HepG2 (cell line): Measurements from ENCODE around the gene LRP1-AS. TPM values are rescaled to one million over a fixed set of nuclear protein-coding genes. Genes with fewer than 3 reads are reported as not detected.

Experiments used
- ATAC-seq: fragments of 200-7000 bp; cut with Tn5 transposase; 3 replicates; pipeline ENCODE4 v1.9.1; 2020; ENCODE audit warnings: mild to moderate bottlenecking, moderate library complexity
- BruUV-seq: library from RNA; stranded (reverse); fragments of 400-500 nt; replicated peaks from 2 replicates; lab custom pipeline; 2021; lab: Mats Ljungman, UMichigan
- CTCF ChIA-PET: fragments of 300-600 bp; formaldehyde crosslinking; extraction: SDS; loops from one replicate; lab custom pipeline; 2021; ENCODE audit warnings: low total read pairs, inconsistent platforms, low intra/inter-chr PET ratio; lab: Yijun Ruan, JAX
- POLR2A ChIA-PET: fragments of 350-600 bp; sonication (Branson Sonifier 250); formaldehyde crosslinking; loops from one replicate; lab custom pipeline; 2020; ENCODE audit warnings: antibody characterized with exemption, inconsistent platforms; lab: Yijun Ruan, JAX
- DNase-seq: peaks from one replicate; pipeline ENCODE4 v3.0.0-alpha.2; 2015; ENCODE audit warnings: low spot score
- FAIRE-seq: peaks from 3 replicates; lab custom pipeline; 2011; peaks lifted over from hg19 to GRCh38; lab: Jason Lieb, UNC
- H2AFZ ChIP-seq: one replicate; pipeline ENCODE4 v1.6.1; 2011; ENCODE audit warnings: low read length, inconsistent platforms
- H3K27ac ChIP-seq: fragments of 300-600 bp; 3 replicates; pipeline ENCODE4 v1.8.0; 2011; ENCODE audit warnings: mixed run types, mild to moderate bottlenecking, mixed read lengths, low read length, inconsistent platforms; ENCODE audit not compliant: insufficient read depth; ENCODE audit errors: extremely low read length
- H3K27me3 ChIP-seq, 2 experiments: fragments of 200-600 bp in 1 of 2; 2 replicates in 1 of 2; 3 replicates in 1 of 2; pipeline versions ENCODE4 v1.6.0 to v1.8.0; 2011; ENCODE audit warnings: low read length in 2 of 2, mild to moderate bottlenecking in 2 of 2, moderate library complexity in 2 of 2, inconsistent platforms in 1 of 2; ENCODE audit not compliant: insufficient read depth in 2 of 2, control insufficient read depth in 1 of 2
- H3K36me3 ChIP-seq, 2 experiments: fragments of 200-600 bp in 1 of 2; replicated peaks in 1 of 2; 2 replicates in 1 of 2; 3 replicates in 1 of 2; pipeline versions ENCODE4 v1.5.1 to v1.8.0; 2011; ENCODE audit warnings: low read length in 2 of 2, inconsistent platforms in 1 of 2; ENCODE audit not compliant: insufficient read depth in 2 of 2, control insufficient read depth in 1 of 2
- H3K4me1 ChIP-seq: 2 replicates; pipeline ENCODE4 v1.5.1; 2012; ENCODE audit warnings: low read length, inconsistent platforms; ENCODE audit not compliant: insufficient read depth
- H3K4me2 ChIP-seq: 2 replicates; pipeline ENCODE4 v1.6.0; 2011; ENCODE audit warnings: low read depth, low read length, inconsistent platforms
- H3K4me3 ChIP-seq, 3 experiments: fragments of 200-600 bp in 1 of 3; sonication (generic), shearing (Covaris generic) in 1 of 3; replicated peaks in 1 of 3; 2 replicates each; pipeline ENCODE4 v1.5.1; 2011 to 2016; ENCODE audit warnings: low read length in 3 of 3, inconsistent platforms in 2 of 3, low read depth in 2 of 3, mild to moderate bottlenecking in 2 of 3, control low read depth in 1 of 3, mixed read lengths in 1 of 3; ENCODE audit not compliant: insufficient read depth in 1 of 3
- H3K79me2 ChIP-seq: one replicate; pipeline ENCODE4 v1.6.1; 2011; ENCODE audit warnings: low read length, inconsistent platforms; ENCODE audit not compliant: insufficient read depth
- H3K9ac ChIP-seq: 2 replicates; pipeline ENCODE4 v1.6.0; 2011; ENCODE audit warnings: mild to moderate bottlenecking, low read depth, low read length, inconsistent platforms; ENCODE audit not compliant: insufficient read depth
- H3K9me3 ChIP-seq: 2 replicates; pipeline ENCODE4 v1.5.1; 2012; ENCODE audit warnings: mild to moderate bottlenecking, low read length
- H4K20me1 ChIP-seq: 2 replicates; pipeline ENCODE4 v1.6.0; 2011; ENCODE audit warnings: inconsistent platforms, mild to moderate bottlenecking, low read length, moderate library complexity; ENCODE audit not compliant: insufficient read depth
- HNF4G ChIP-seq, 2 experiments: sonication (generic) in 1 of 2; formaldehyde crosslinking in 1 of 2; IDR thresholded peaks; 2 replicates each; pipeline versions ENCODE4 v1.4.0 to v1.6.1; 2011 to 2020; ENCODE audit warnings: borderline replicate concordance in 2 of 2, low read depth in 2 of 2, mild to moderate bottlenecking in 2 of 2, low read length in 1 of 2, missing genetic modification reagents in 1 of 2, moderate library complexity in 1 of 2
- HNRNPLL ChIP-seq: fragments of 200-400 bp; formaldehyde crosslinking; IDR thresholded peaks from 2 replicates; pipeline ENCODE4 v1.6.1; 2017; ENCODE audit warnings: mild to moderate bottlenecking, low read depth, low read length; ENCODE audit not compliant: poor library complexity, severe bottlenecking
- IRX3 ChIP-seq: sonication (generic); formaldehyde crosslinking; IDR thresholded peaks from 2 replicates; pipeline ENCODE4 v1.8.1; 2023; ENCODE audit warnings: mild to moderate bottlenecking, low read depth, missing genetic modification reagents, borderline replicate concordance
- PAX8 ChIP-seq: sonication (generic); formaldehyde crosslinking; IDR thresholded peaks from 2 replicates; pipeline ENCODE4 v1.8.0; 2022; ENCODE audit warnings: mild to moderate bottlenecking, missing genetic modification reagents, borderline replicate concordance
- SOX5 ChIP-seq: IDR thresholded peaks from 2 replicates; pipeline ENCODE4 v1.6.1; 2016; ENCODE audit warnings: borderline replicate concordance
- STAG1 ChIP-seq: sonication (generic); formaldehyde crosslinking; IDR thresholded peaks from 2 replicates; pipeline ENCODE4 v1.4.0; 2020; ENCODE audit warnings: missing genetic modification reagents
- ZMYM4 ChIP-seq: sonication (generic); formaldehyde crosslinking; IDR thresholded peaks from 2 replicates; pipeline ENCODE4 v1.8.1; 2023; ENCODE audit warnings: mild to moderate bottlenecking, missing genetic modification reagents
- ZNF260 ChIP-seq: sonication (generic); formaldehyde crosslinking; IDR thresholded peaks from 2 replicates; pipeline ENCODE4 v1.4.0; 2020; ENCODE audit warnings: missing genetic modification reagents, low read depth, mild to moderate bottlenecking, borderline replicate concordance
- ZNF335 ChIP-seq: sonication (generic); formaldehyde crosslinking; IDR thresholded peaks from 2 replicates; pipeline ENCODE4 v1.4.0; 2020; ENCODE audit warnings: missing genetic modification reagents
- ZNF710 ChIP-seq: sonication (generic); formaldehyde crosslinking; IDR thresholded peaks from 2 replicates; pipeline ENCODE4 v1.5.0; 2020; ENCODE audit warnings: mild to moderate bottlenecking, missing genetic modification reagents, borderline replicate concordance
- ZNF788 ChIP-seq: sonication (generic); formaldehyde crosslinking; IDR thresholded peaks from 2 replicates; pipeline ENCODE4 v1.5.0; 2020; ENCODE audit warnings: mild to moderate bottlenecking, missing genetic modification reagents, borderline replicate concordance
- ZNF883 ChIP-seq: sonication (generic); formaldehyde crosslinking; IDR thresholded peaks from 2 replicates; pipeline ENCODE4 v1.5.1; 2020; ENCODE audit warnings: mild to moderate bottlenecking, missing genetic modification reagents; ENCODE audit errors: not compliant biosample characterization
- ZNF891 ChIP-seq: sonication (generic); formaldehyde crosslinking; IDR thresholded peaks from 2 replicates; pipeline ENCODE4 v1.5.0; 2020; ENCODE audit warnings: mild to moderate bottlenecking, missing genetic modification reagents
- WGBS: methylation state at CpG from one replicate; pipeline ENCODE4 v1.1.6; 2017; ENCODE audit warnings: low lambda C conversion rate; 5-methylcytosine and 5-hydroxymethylcytosine counted together
- in situ Hi-C: cut with HindIII; loops from 2 replicates; pipeline ENCODE4 v1.10.0; 2017; ENCODE audit warnings: low pct_unique_long_range_greater_than_20kb; ENCODE audit not compliant: extremely low pct_ligation_motif_present
- intact Hi-C: fragments of 100-400 bp; cut with micrococcal nuclease; formaldehyde crosslinking; loops from one replicate; pipeline ENCODE4 v1.10.0; 2022; ENCODE audit not compliant: unreplicated experiment
- polyA plus RNA-seq, 8 experiments: library from polyadenylated mRNA; depleted of rRNA in 3 of 8; stranded (reverse) in 7 of 8; unstranded in 1 of 8; fragments of >200 nt; fragmentation: Illumina TruSeq in 4 of 8; extraction: Trizol in 4 of 8; gene quantifications; 2 replicates each; pipeline versions ENCODE4 v1.2.1 to v1.2.3, GENCODE V29; 2011 to 2016; ENCODE audit warnings: low read depth in 4 of 8, missing spikeins in 1 of 8, mixed read lengths in 1 of 8; ENCODE audit not compliant: insufficient read depth in 1 of 8
- total RNA-seq, 5 experiments: library from RNA; depleted of rRNA; stranded (reverse); fragments of >200 nt; fragmentation: Illumina TruSeq; extraction: Trizol; gene quantifications; 2 replicates each; pipeline ENCODE4 v1.2.3, GENCODE V29; 2016; ENCODE audit warnings: low read depth in 1 of 5
- TF ChIP-seq, protein P1 (sequence below): sonication (generic); formaldehyde crosslinking; IDR thresholded peaks from 2 replicates; pipeline ENCODE4 v1.8.0; 2022; ENCODE audit warnings: mild to moderate bottlenecking, missing genetic modification reagents; ENCODE audit not compliant: insufficient replicate concordance
- TF ChIP-seq, protein P2 (sequence below): sonication (generic); formaldehyde crosslinking; IDR thresholded peaks from 2 replicates; pipeline ENCODE4 v1.4.0; 2020; ENCODE audit warnings: low read depth, mild to moderate bottlenecking, missing genetic modification reagents
- TF ChIP-seq, protein P3 (sequence below): sonication (generic); formaldehyde crosslinking; IDR thresholded peaks from 2 replicates; pipeline ENCODE4 v1.4.0; 2020; ENCODE audit warnings: missing genetic modification reagents

The LRP1-AS gene
- total and polyA plus RNA-seq, 2 of the 13 experiments (the other 11 are each of a cell fraction or from before 2014, with no cell fraction given) = 0.20 TPM; not detected in 1

DNA sequence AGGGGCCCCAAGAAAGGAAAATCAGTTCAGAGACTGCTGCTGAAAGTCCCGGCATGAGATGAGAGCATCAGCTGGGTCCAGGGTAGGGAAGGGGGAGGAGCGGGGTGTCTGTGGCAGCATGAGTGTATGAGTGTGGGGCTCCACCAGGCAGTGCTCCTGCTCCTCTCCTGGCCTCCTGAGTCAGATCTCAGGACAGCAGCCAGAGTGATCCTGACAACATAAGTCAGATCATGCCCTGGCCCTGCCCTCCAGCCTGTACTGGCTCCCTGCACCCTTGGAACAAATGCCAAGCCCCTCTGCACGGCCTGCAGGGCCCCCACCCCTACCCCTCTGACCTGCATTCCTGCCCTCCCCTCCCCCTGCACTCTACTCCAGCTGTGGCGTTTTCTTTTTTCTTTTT, 24.2 kb upstream of the LRP1-AS start:
- H3K9ac ChIP-seq = no peak overlapping the region
- CTCF ChIA-PET = interaction anchor here (0.6 to 3.7 kb wide), 3 partner anchors 10 to 47 kb away, joined by 3 to 47 read pairs (median 22); no protein-coding TSS in a partner anchor
- H4K20me1 ChIP-seq = no peaks in the 10 kb centered on the region; the same call in 1 of the 2 replicates
- no peaks in the 10 kb centered on the region for H3K27me3 ChIP-seq
- H2AFZ ChIP-seq = no peak overlapping the region
- H3K4me1 ChIP-seq = 0 out of 2 replicates have a peak, but pooled peaks cover 5% of the 10 kb centered on the region
- H3K27ac ChIP-seq = no peak overlapping the region
- 76% methylated on average over 4 of the region's 4 CpGs for WGBS
- H3K9me3 ChIP-seq = no peaks in the 10 kb centered on the region
- in situ Hi-C loops (no loop called here), intact Hi-C loops (no loop called here)
- ATAC-seq (no peak), DNase-seq (no peak), FAIRE-seq (no peak)
- TF ChIP-seq ZMYM4 (CRISPR knock-in tag) = no peak
- no peak for TF ChIP-seq STAG1 (CRISPR knock-in tag)
- no peak for TF ChIP-seq ZNF710 (CRISPR knock-in tag)
- TF ChIP-seq ZNF335 (CRISPR knock-in tag) = no peak
- no peak for TF ChIP-seq HNRNPLL
- TF ChIP-seq, protein P1, sequence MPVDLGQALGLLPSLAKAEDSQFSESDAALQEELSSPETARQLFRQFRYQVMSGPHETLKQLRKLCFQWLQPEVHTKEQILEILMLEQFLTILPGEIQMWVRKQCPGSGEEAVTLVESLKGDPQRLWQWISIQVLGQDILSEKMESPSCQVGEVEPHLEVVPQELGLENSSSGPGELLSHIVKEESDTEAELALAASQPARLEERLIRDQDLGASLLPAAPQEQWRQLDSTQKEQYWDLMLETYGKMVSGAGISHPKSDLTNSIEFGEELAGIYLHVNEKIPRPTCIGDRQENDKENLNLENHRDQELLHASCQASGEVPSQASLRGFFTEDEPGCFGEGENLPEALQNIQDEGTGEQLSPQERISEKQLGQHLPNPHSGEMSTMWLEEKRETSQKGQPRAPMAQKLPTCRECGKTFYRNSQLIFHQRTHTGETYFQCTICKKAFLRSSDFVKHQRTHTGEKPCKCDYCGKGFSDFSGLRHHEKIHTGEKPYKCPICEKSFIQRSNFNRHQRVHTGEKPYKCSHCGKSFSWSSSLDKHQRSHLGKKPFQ = no peak
- TF ChIP-seq ZNF788 (CRISPR knock-in tag) = no peak
- TF ChIP-seq PAX8 (CRISPR knock-in tag) = no peak
- TF ChIP-seq HNF4G (IDR thresholded peaks at IDR 0.05; ENCODE audit: borderline replicate concordance, low read depth, low read length) = no peak
- no peak for TF ChIP-seq HNF4G (CRISPR knock-in tag; IDR thresholded peaks at IDR 0.05; ENCODE audit: borderline replicate concordance, low read depth)
- no peak for TF ChIP-seq ZNF891 (CRISPR knock-in tag)
- no peak for TF ChIP-seq IRX3
- no peak for TF ChIP-seq ZNF883
- no peak for TF ChIP-seq SOX5 (CRISPR knock-in tag)
- TF ChIP-seq, protein P2, sequence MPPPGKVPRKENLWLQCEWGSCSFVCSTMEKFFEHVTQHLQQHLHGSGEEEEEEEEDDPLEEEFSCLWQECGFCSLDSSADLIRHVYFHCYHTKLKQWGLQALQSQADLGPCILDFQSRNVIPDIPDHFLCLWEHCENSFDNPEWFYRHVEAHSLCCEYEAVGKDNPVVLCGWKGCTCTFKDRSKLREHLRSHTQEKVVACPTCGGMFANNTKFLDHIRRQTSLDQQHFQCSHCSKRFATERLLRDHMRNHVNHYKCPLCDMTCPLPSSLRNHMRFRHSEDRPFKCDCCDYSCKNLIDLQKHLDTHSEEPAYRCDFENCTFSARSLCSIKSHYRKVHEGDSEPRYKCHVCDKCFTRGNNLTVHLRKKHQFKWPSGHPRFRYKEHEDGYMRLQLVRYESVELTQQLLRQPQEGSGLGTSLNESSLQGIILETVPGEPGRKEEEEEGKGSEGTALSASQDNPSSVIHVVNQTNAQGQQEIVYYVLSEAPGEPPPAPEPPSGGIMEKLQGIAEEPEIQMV = no peak
- TF ChIP-seq, protein P3, sequence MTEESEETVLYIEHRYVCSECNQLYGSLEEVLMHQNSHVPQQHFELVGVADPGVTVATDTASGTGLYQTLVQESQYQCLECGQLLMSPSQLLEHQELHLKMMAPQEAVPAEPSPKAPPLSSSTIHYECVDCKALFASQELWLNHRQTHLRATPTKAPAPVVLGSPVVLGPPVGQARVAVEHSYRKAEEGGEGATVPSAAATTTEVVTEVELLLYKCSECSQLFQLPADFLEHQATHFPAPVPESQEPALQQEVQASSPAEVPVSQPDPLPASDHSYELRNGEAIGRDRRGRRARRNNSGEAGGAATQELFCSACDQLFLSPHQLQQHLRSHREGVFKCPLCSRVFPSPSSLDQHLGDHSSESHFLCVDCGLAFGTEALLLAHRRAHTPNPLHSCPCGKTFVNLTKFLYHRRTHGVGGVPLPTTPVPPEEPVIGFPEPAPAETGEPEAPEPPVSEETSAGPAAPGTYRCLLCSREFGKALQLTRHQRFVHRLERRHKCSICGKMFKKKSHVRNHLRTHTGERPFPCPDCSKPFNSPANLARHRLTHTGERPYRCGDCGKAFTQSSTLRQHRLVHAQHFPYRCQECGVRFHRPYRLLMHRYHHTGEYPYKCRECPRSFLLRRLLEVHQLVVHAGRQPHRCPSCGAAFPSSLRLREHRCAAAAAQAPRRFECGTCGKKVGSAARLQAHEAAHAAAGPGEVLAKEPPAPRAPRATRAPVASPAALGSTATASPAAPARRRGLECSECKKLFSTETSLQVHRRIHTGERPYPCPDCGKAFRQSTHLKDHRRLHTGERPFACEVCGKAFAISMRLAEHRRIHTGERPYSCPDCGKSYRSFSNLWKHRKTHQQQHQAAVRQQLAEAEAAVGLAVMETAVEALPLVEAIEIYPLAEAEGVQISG (CRISPR knock-in tag) = no peak
- TF ChIP-seq ZNF260 = no peak
- no peak overlapping the region for H3K4me3 ChIP-seq
- H3K79me2 ChIP-seq = no peaks in the 10 kb centered on the region
- no TSS peak for BruUV-seq
- peaks cover 48 to 88% of the 10 kb centered on the region in 2 experiments for H3K36me3 ChIP-seq
- no peak overlapping the region for H3K4me2 ChIP-seq
- POLR2A ChIA-PET = interaction anchor here (3.1 to 7.8 kb wide), 3 partner anchors 23 to 60 kb away, joined by 12 to 103 read pairs (median 27); partner anchors contain the start of genes LRP1 and LRP1-AS
